ENCODE results near the gene IFT57. TPM values are rescaled to one million over a fixed set of nuclear protein-coding genes. Genes with fewer than 3 reads are reported as not detected.

The IFT57 gene
- polyA plus RNA-seq, 1 donor (not counting 4 experiments of a cell fraction or from before 2014, with no cell fraction given), result 47.6 TPM

GRCh38 chr3:108125153-108125543, 97.1 kb downstream of the IFT57 start:
- H3K4me2 ChIP-seq (ENCODE audit: control insufficient read depth, extremely low read depth, insufficient read depth, low read depth, low read length), result no peak overlapping the region
- dilution Hi-C loops (cut with MboI; ENCODE audit: extremely low pct_ligation_motif_present, low sequenced_read_pairs), result no loop called here
- no peak for DNase-seq (ENCODE audit: low read depth, low spot score)
- no peaks in the 10 kb centered on the region for H4K20me1 ChIP-seq (ENCODE audit: control insufficient read depth, extremely low read depth, insufficient read depth, low read length)
- H3K9ac ChIP-seq (ENCODE audit: control insufficient read depth, extremely low read depth, insufficient read depth, low read length), result no peak overlapping the region
- H2AFZ ChIP-seq (ENCODE audit: control insufficient read depth, low read length), result peak overlapping the region; percentile 54
- H3K9me1 ChIP-seq (ENCODE audit: control insufficient read depth, extremely low read depth, insufficient read depth, low read length), result no peaks in the 10 kb centered on the region
- H3K27ac ChIP-seq (ENCODE audit: control insufficient read depth, insufficient read depth, low read length), result no peak overlapping the region
- H3K4me3 ChIP-seq (ENCODE audit: control insufficient read depth in 2 of 3, extremely low read depth in 1 of 3, insufficient read depth in 2 of 3, low read depth in 1 of 3, low read length in 3 of 3), result no peak overlapping the region
- no peaks in the 10 kb centered on the region for H3K36me3 ChIP-seq (ENCODE audit: control insufficient read depth in 2 of 2, extremely low read depth in 1 of 2, insufficient read depth in 2 of 2, low read length in 2 of 2)
- H3K9me3 ChIP-seq (ENCODE audit: control insufficient read depth, low read depth, low read length), result no peaks in the 10 kb centered on the region
- no peaks in the 10 kb centered on the region for H3K79me2 ChIP-seq (ENCODE audit: control insufficient read depth, insufficient read depth, low read length)
- peaks cover 15% of the 10 kb centered on the region for H3K4me1 ChIP-seq (ENCODE audit: control insufficient read depth, extremely low read depth, insufficient read depth, low read length)
- TF ChIP-seq CTCF (optimal IDR thresholded peaks at IDR 0.05 in 1 of 3, IDR thresholded peaks at IDR 0.05 in 1 of 3, conservative IDR thresholded peaks at IDR 0.05 in 1 of 3; ENCODE audit: extremely low read depth in 1 of 3, insufficient read depth in 2 of 3, low read length in 3 of 3) (no peak), EZH2 (IDR thresholded peaks at IDR 0.05; ENCODE audit: low read length) (no peak)
- FAIRE-seq, result no peak
- H3K27me3 ChIP-seq (ENCODE audit: control insufficient read depth, extremely low read depth, insufficient read depth, low read length), result no peaks in the 10 kb centered on the region

DNA sequence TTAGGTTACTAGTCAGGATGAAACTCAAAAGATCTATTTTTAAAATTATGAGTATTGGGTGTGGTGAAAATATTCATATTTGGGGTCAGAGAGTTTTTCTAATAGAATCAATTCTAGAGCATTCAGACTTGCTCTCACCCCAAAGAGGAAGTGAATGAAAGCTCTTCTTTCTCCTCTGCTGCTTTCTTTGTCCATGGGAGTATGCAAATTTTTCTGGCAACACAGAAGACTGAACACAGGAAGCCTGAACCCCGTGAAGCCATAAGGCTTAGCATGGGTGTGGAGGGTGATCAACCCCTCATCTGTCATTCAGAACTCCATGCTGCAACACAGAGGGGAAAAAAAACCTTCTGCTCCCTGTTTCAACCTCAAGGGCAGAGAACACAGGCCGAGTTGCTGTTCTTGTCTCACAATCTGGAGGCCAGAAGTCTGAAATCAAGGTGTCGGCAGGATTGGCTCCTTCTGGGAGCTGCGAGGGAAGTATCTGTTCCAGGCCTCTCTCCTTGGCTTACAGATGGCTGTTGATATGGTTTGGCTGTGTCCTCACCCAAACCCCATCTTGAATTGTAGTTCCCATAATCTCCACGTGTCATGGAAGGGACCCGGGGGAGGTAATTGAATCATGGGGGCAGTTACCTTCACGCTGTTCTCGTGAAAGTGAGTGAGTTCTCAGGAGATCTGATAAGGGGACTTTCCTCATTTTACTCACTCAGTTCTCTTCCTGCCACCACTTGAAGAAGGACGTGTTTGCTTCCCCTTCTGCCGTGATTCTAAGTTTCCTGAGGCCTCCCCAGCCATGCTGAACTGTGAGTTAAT, 97.7 kb downstream of the IFT57 start:
- no peak for FAIRE-seq

More for the DNA sequence above, 97.7 kb downstream of the IFT57 start:
- Histone ChIP-seq H2AFZ (ENCODE audit: control insufficient read depth, low read length) (peak overlapping the region; percentile 54), H3K4me1 (ENCODE audit: control insufficient read depth, extremely low read depth, insufficient read depth, low read length) (peaks cover 11% of the 10 kb centered on the region), H3K79me2 (ENCODE audit: control insufficient read depth, insufficient read depth, low read length) (no peaks in the 10 kb centered on the region), H3K36me3 (ENCODE audit: control insufficient read depth in 2 of 2, extremely low read depth in 1 of 2, insufficient read depth in 2 of 2, low read length in 2 of 2) (no peaks in the 10 kb centered on the region), H3K9me3 (ENCODE audit: control insufficient read depth, low read depth, low read length) (no peaks in the 10 kb centered on the region), H3K4me2 (ENCODE audit: control insufficient read depth, extremely low read depth, insufficient read depth, low read depth, low read length) (no peak overlapping the region), H3K27ac (ENCODE audit: control insufficient read depth, insufficient read depth, low read length) (no peak overlapping the region), H4K20me1 (ENCODE audit: control insufficient read depth, extremely low read depth, insufficient read depth, low read length) (no peaks in the 10 kb centered on the region), H3K4me3 (ENCODE audit: control insufficient read depth in 2 of 3, extremely low read depth in 1 of 3, insufficient read depth in 2 of 3, low read depth in 1 of 3, low read length in 3 of 3) (no peak overlapping the region), H3K9me1 (ENCODE audit: control insufficient read depth, extremely low read depth, insufficient read depth, low read length) (no peaks in the 10 kb centered on the region), H3K9ac (ENCODE audit: control insufficient read depth, extremely low read depth, insufficient read depth, low read length) (no peak overlapping the region), H3K27me3 (ENCODE audit: control insufficient read depth, extremely low read depth, insufficient read depth, low read length) (no peaks in the 10 kb centered on the region)
- dilution Hi-C loops (cut with MboI; ENCODE audit: extremely low pct_ligation_motif_present, low sequenced_read_pairs), result no loop called here
- no peak for TF ChIP-seq CTCF (optimal IDR thresholded peaks at IDR 0.05 in 1 of 3, IDR thresholded peaks at IDR 0.05 in 1 of 3, conservative IDR thresholded peaks at IDR 0.05 in 1 of 3; ENCODE audit: extremely low read depth in 1 of 3, insufficient read depth in 2 of 3, low read length in 3 of 3)
- TF ChIP-seq EZH2 (IDR thresholded peaks at IDR 0.05; ENCODE audit: low read length), result no peak
- no peak for DNase-seq (ENCODE audit: low read depth, low spot score)
